SK-N-SH (cell line): ENCODE measurements around the gene INF2. TPM values are rescaled to one million over a fixed set of nuclear protein-coding genes. Genes with fewer than 3 reads are reported as not detected.

Experiments
- CTCF ChIA-PET: fragments of 300-600, 350-600 bp; formaldehyde crosslinking; extraction: SDS; loops from one replicate; lab custom pipeline; 2021; lab: Yijun Ruan, JAX
- POLR2A ChIA-PET: fragments of 350-600 bp; sonication (Branson Sonifier 250); formaldehyde crosslinking; extraction: SDS; loops from one replicate; lab custom pipeline; 2020; ENCODE audit warnings: antibody characterized with exemption, inconsistent platforms; lab: Yijun Ruan, JAX
- DNase-seq: peaks from one replicate; pipeline ENCODE4 v3.0.0; 2012
- H2AFZ ChIP-seq: fragments of 200-600 bp; sonication (generic); 2 replicates; pipeline ENCODE4 v1.8.1; 2016; ENCODE audit warnings: antibody characterized with exemption, mild to moderate bottlenecking, low read depth
- H3F3A ChIP-seq: fragments of 200-600 bp; sonication (generic); replicated peaks from 2 replicates; pipeline ENCODE3; 2016; ENCODE audit warnings: antibody characterized with exemption, mild to moderate bottlenecking; ENCODE audit not compliant: insufficient read depth
- H3K27ac ChIP-seq, 2 experiments: fragments of 200-500 bp in 1 of 2; fragments of 200-600 bp in 1 of 2; sonication (Bioruptor generic) in 1 of 2; sonication (generic), shearing (Covaris generic) in 1 of 2; 2 replicates each; pipeline versions ENCODE4 v1.5.1 to v1.6.1; 2014 to 2016; ENCODE audit warnings: low read depth in 2 of 2, inconsistent platforms in 1 of 2, low read length in 1 of 2, mild to moderate bottlenecking in 1 of 2, mixed read lengths in 1 of 2
- H3K27me3 ChIP-seq: fragments of 200-600 bp; sonication (generic), shearing (Covaris generic); 2 replicates; pipeline ENCODE4 v1.6.1; 2016; ENCODE audit warnings: mixed run types; ENCODE audit not compliant: insufficient read depth
- H3K36me3 ChIP-seq, 2 experiments: fragments of 200-500 bp in 1 of 2; fragments of 200-600 bp in 1 of 2; sonication (Bioruptor generic) in 1 of 2; sonication (generic) in 1 of 2; replicated peaks in 1 of 2; 2 replicates each; pipeline versions ENCODE3 to v1.5.1; 2014 to 2016; ENCODE audit warnings: low read length in 1 of 2, mild to moderate bottlenecking in 1 of 2; ENCODE audit not compliant: insufficient read depth in 2 of 2, control insufficient read depth in 1 of 2
- H3K4me1 ChIP-seq, 2 experiments: fragments of 200-500 bp in 1 of 2; fragments of 200-600 bp in 1 of 2; sonication (Bioruptor generic) in 1 of 2; sonication (generic), shearing (Covaris generic) in 1 of 2; 2 replicates each; pipeline versions ENCODE4 v1.5.1 to v1.6.1; 2014 to 2016; ENCODE audit warnings: low read depth in 1 of 2, low read length in 1 of 2, mixed run types in 1 of 2; ENCODE audit not compliant: insufficient read depth in 2 of 2, control insufficient read depth in 1 of 2
- H3K4me2 ChIP-seq: fragments of 200-600 bp; sonication (generic), shearing (Covaris generic); 2 replicates; pipeline ENCODE4 v1.6.1; 2017; ENCODE audit warnings: mixed run types
- H3K4me3 ChIP-seq, 2 experiments: fragments of 200-500 bp in 1 of 2; fragments of 200-600 bp in 1 of 2; sonication (Bioruptor generic) in 1 of 2; sonication (generic), shearing (Covaris generic) in 1 of 2; 2 replicates each; pipeline versions ENCODE4 v1.5.1 to v1.8.1; 2014 to 2016; ENCODE audit warnings: low read depth in 2 of 2, inconsistent platforms in 1 of 2, low read length in 1 of 2, mild to moderate bottlenecking in 1 of 2, mixed read lengths in 1 of 2, moderate library complexity in 1 of 2
- H3K79me2 ChIP-seq: fragments of 200-600 bp; sonication (generic); 2 replicates; pipeline ENCODE4 v1.8.1; 2017; ENCODE audit warnings: mild to moderate bottlenecking; ENCODE audit not compliant: insufficient read depth
- H3K9ac ChIP-seq: fragments of 200-600 bp; sonication (generic); 2 replicates; pipeline ENCODE4 v1.6.1; 2017; ENCODE audit warnings: mixed run types
- H3K9me2 ChIP-seq: fragments of 200-600 bp; sonication (generic); 2 replicates; pipeline ENCODE4 v1.6.1; 2017; ENCODE audit warnings: mixed run types
- H3K9me3 ChIP-seq: fragments of 200-600 bp; sonication (generic); 2 replicates; pipeline ENCODE4 v1.6.1; 2017; ENCODE audit warnings: mixed run types, mild to moderate bottlenecking, moderate library complexity
- H4K20me1 ChIP-seq: fragments of 200-600 bp; sonication (generic); 2 replicates; pipeline ENCODE4 v1.6.1; 2017; ENCODE audit warnings: mild to moderate bottlenecking, mixed run types; ENCODE audit not compliant: insufficient read depth
- EZH2phosphoT487 ChIP-seq: fragments of 200-600 bp; sonication (generic); IDR thresholded peaks from 2 replicates; pipeline ENCODE4 v1.6.1; 2017; ENCODE audit warnings: low read depth, mixed run types, mild to moderate bottlenecking, antibody characterized with exemption, moderate library complexity, borderline replicate concordance
- FOXJ3 ChIP-seq: sonication (generic); formaldehyde crosslinking; IDR thresholded peaks from 2 replicates; pipeline ENCODE4 v1.5.1; 2020; ENCODE audit warnings: mild to moderate bottlenecking, missing genetic modification reagents
- FOXM1 ChIP-seq: IDR thresholded peaks from 2 replicates; pipeline ENCODE4 v1.4.0; 2012; ENCODE audit warnings: low read depth, mild to moderate bottlenecking
- POLR2AphosphoS5 ChIP-seq: IDR thresholded peaks from 2 replicates; pipeline ENCODE4 v1.6.1; 2012; ENCODE audit warnings: low read depth, low read length
- REST ChIP-seq: IDR thresholded peaks from 2 replicates; pipeline ENCODE4 v1.6.1; 2012; ENCODE audit warnings: mild to moderate bottlenecking, low read depth, low read length, moderate library complexity
- SMC3 ChIP-seq: IDR thresholded peaks from 2 replicates; pipeline ENCODE4 v1.6.1; 2012; ENCODE audit warnings: low read depth, low read length, improper control_type of control experiment
- USF1 ChIP-seq: IDR thresholded peaks from 2 replicates; pipeline ENCODE4 v1.4.0; 2012; ENCODE audit warnings: low read depth, borderline replicate concordance
- YY1 ChIP-seq: IDR thresholded peaks from 2 replicates; pipeline ENCODE4 v1.4.0; 2012; ENCODE audit warnings: low read depth, mild to moderate bottlenecking
- ZBTB33 ChIP-seq: IDR thresholded peaks from 2 replicates; pipeline ENCODE4 v1.4.0; 2012; ENCODE audit warnings: low read depth, borderline replicate concordance
- WGBS: methylation state at CpG from one replicate; pipeline ENCODE4 v1.1.6; 2017; ENCODE audit warnings: low lambda C conversion rate; 5-methylcytosine and 5-hydroxymethylcytosine counted together
- polyA plus RNA-seq, 3 experiments: library from polyadenylated mRNA; depleted of rRNA; stranded (reverse); fragments of >200 nt; gene quantifications; 2 replicates each; pipeline ENCODE4 v1.2.3, GENCODE V29; 2012
- TF ChIP-seq, protein P1 (sequence below): fragments of 150-350 bp; IDR thresholded peaks from 2 replicates; pipeline ENCODE4 v1.6.1; 2017; ENCODE audit warnings: antibody characterized with exemption, low read length, low read depth, borderline replicate concordance
- TF ChIP-seq, protein P2 (sequence below): fragments of 150-350 bp; IDR thresholded peaks from 2 replicates; pipeline ENCODE4 v1.6.1; 2016; ENCODE audit warnings: mild to moderate bottlenecking, low read depth, low read length
- TF ChIP-seq, protein P3 (sequence below): fragments of 200-600 bp; sonication (generic); IDR thresholded peaks from 2 replicates; pipeline ENCODE4 v1.6.1; 2017; ENCODE audit warnings: antibody characterized with exemption, mild to moderate bottlenecking, moderate library complexity

INF2 gene
- polyA plus RNA-seq, 1 of the 3 experiments (the other 2 are of a cell fraction) = 32.5 TPM

DNA sequence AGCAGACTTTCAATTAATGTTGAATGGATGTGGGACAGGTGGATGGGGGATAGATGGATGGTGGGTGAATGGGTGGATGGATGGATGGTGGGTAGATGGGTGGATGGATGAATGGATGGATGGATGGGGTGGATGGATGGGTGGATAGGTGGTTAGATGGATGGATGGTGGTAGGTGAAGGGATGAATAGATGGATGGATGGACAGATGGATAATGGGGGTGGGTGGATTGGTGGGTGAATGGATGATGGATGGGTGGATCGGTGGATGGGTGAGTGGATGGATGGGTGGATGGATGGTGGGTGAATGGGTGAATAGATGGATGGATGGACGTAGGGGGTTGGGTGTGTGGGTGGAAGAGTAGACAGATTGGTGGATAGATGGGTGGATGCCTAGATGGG, 14.0 kb upstream of the INF2 start:
- H3K4me2 ChIP-seq = no peak overlapping the region
- no peaks in the 10 kb centered on the region for H3K36me3 ChIP-seq
- H3K79me2 ChIP-seq = no peaks in the 10 kb centered on the region; the same call in 1 of the 2 replicates
- H3K27me3 ChIP-seq = no peaks in the 10 kb centered on the region
- no peak overlapping the region for H3K9ac ChIP-seq
- H3K27ac ChIP-seq = no peak overlapping the region
- no peak overlapping the region for H3K4me3 ChIP-seq
- no peaks in the 10 kb centered on the region for H4K20me1 ChIP-seq
- ChIA-PET CTCF (interaction anchor here (1.1 kb wide), 1 partner anchor 16 kb away, joined by 4 read pairs; no protein-coding TSS in a partner anchor), POLR2A (no interaction called here)
- no peak overlapping the region for H2AFZ ChIP-seq
- 94% methylated on average over 2 of the region's 2 CpGs for WGBS
- peaks cover 3 to 9% of the 10 kb centered on the region in 2 experiments; a peak in 2 of 4 replicates for H3K4me1 ChIP-seq
- no peaks in the 10 kb centered on the region for H3F3A ChIP-seq
- H3K9me3 ChIP-seq = no peaks in the 10 kb centered on the region
- DNase-seq = no peak
- no peaks in the 10 kb centered on the region for H3K9me2 ChIP-seq
- TF ChIP-seq POLR2AphosphoS5 (no peak), FOXJ3 (no peak), USF1 (no peak), YY1 (no peak), SMC3 (no peak), EZH2phosphoT487 (no peak), ZBTB33 (no peak), FOXM1 (no peak), REST (no peak)
- TF ChIP-seq, protein P1, sequence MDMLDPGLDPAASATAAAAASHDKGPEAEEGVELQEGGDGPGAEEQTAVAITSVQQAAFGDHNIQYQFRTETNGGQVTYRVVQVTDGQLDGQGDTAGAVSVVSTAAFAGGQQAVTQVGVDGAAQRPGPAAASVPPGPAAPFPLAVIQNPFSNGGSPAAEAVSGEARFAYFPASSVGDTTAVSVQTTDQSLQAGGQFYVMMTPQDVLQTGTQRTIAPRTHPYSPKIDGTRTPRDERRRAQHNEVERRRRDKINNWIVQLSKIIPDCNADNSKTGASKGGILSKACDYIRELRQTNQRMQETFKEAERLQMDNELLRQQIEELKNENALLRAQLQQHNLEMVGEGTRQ = no peak
- TF ChIP-seq, protein P2, sequence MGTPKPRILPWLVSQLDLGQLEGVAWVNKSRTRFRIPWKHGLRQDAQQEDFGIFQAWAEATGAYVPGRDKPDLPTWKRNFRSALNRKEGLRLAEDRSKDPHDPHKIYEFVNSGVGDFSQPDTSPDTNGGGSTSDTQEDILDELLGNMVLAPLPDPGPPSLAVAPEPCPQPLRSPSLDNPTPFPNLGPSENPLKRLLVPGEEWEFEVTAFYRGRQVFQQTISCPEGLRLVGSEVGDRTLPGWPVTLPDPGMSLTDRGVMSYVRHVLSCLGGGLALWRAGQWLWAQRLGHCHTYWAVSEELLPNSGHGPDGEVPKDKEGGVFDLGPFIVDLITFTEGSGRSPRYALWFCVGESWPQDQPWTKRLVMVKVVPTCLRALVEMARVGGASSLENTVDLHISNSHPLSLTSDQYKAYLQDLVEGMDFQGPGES = no peak
- TF ChIP-seq, protein P3, sequence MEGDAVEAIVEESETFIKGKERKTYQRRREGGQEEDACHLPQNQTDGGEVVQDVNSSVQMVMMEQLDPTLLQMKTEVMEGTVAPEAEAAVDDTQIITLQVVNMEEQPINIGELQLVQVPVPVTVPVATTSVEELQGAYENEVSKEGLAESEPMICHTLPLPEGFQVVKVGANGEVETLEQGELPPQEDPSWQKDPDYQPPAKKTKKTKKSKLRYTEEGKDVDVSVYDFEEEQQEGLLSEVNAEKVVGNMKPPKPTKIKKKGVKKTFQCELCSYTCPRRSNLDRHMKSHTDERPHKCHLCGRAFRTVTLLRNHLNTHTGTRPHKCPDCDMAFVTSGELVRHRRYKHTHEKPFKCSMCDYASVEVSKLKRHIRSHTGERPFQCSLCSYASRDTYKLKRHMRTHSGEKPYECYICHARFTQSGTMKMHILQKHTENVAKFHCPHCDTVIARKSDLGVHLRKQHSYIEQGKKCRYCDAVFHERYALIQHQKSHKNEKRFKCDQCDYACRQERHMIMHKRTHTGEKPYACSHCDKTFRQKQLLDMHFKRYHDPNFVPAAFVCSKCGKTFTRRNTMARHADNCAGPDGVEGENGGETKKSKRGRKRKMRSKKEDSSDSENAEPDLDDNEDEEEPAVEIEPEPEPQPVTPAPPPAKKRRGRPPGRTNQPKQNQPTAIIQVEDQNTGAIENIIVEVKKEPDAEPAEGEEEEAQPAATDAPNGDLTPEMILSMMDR = no peak
